ENCODE data around the gene GSTT2B. TPM values are rescaled to one million over a fixed set of nuclear protein-coding genes. Genes with fewer than 3 reads are reported as not detected.
"Not testable (repeated sequence)": the region's sequence is repeated elsewhere in the genome, so short reads cannot be mapped to it uniquely, and the experiment has no call there.

The GSTT2B gene
- total RNA-seq, 1 donor from 2014 or later = 3.2 TPM

GRCh38 chr22:23910496-23911190, 50.4 kb downstream of the GSTT2B start:
- no peak for DNase-seq
- ATAC-seq = no peak
- intact Hi-C loops (cut with micrococcal nuclease) = no loop called here

GRCh38 chr22:23909296-23909898, 51.6 kb downstream of the GSTT2B start:
- DNase-seq = no peak
- intact Hi-C loops (cut with micrococcal nuclease) = no loop called here
- no peak for ATAC-seq

GRCh38 chr22:23908587-23909205, 52.3 kb downstream of the GSTT2B start:
- DNase-seq (no peak), ATAC-seq (no peak)
- intact Hi-C loops (cut with micrococcal nuclease) = no loop called here

GRCh38 chr22:23907423-23907822, 53.6 kb downstream of the GSTT2B start:
- ATAC-seq; intact Hi-C loops (cut with micrococcal nuclease): not testable (repeated sequence)

More at GRCh38 chr22:23907423-23907822, 53.6 kb downstream of the GSTT2B start:
- DNase-seq = not testable (repeated sequence)

Other genes starting within 250 kb of the GSTT2B start
- 3.5 TPM for gene ZNF70, start 210.1 kb downstream of the GSTT2B start, total RNA-seq
- gene VPREB3, start 206.8 kb downstream of the GSTT2B start, total RNA-seq = 0.97 TPM
- not detected for gene C22orf15, start 198.2 kb downstream of the GSTT2B start, total RNA-seq
- 1,571 TPM for gene CHCHD10, start 193.2 kb downstream of the GSTT2B start, total RNA-seq
- 32.3 TPM for gene MMP11, start 188.3 kb downstream of the GSTT2B start, total RNA-seq
- 48.5 TPM for gene SMARCB1, start 174.2 kb downstream of the GSTT2B start, total RNA-seq
- 2.1 TPM for gene DERL3, start 122.2 kb downstream of the GSTT2B start, total RNA-seq
- gene SLC2A11, start 103.3 kb downstream of the GSTT2B start, total RNA-seq = 25.3 TPM
- 270 TPM for gene MIF, start 66.8 kb downstream of the GSTT2B start, total RNA-seq
- gene DDTL, start 5.7 kb upstream of the GSTT2B start, total RNA-seq = 1.6 TPM
- 141 TPM for gene DDT, start 13.2 kb upstream of the GSTT2B start, total RNA-seq
- gene GSTT2, start 18.9 kb upstream of the GSTT2B start, total RNA-seq = 0.42 TPM
- gene GSTT4, start 44.3 kb upstream of the GSTT2B start, total RNA-seq = not detected
- gene CABIN1, start 50.1 kb upstream of the GSTT2B start, total RNA-seq = 40.2 TPM
- gene SUSD2, start 220.3 kb upstream of the GSTT2B start, total RNA-seq = 3.3 TPM